ENCODE measurements around the gene FUBP3.

Gene FUBP3

DNA sequence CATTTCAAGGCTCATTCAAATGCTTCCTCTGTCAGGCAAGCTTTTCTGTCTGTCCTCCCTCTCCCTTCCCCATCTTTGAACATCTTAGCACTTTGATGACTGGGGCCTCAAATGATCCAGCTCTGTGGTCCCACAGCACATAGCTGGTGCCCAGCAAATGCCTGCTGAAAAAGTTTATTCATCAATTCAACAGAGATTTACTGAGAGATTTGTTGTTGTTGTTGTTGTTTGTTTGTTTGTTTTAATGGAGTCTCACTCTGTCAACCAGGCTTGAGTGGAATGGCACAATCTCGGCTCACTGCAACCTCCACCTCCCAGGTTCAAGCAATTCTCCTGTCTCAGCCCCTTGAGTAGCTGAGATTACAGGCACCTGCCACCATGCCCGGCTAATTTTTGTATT lies 108.2 kb downstream of the FUBP3 start:
- DNase-seq, result no peak

All from GOT3 (cell line).